Ovary (tissue), 9 donors: ENCODE results near the gene RNF175. TPM values are rescaled to one million over a fixed set of nuclear protein-coding genes. Genes with fewer than 3 reads are reported as not detected.

Experiments
- DNase-seq, 5 donors: peaks; one replicate each; pipeline ENCODE4 v3.0.0-alpha.2; 2019 to 2020
- H3K27ac ChIP-seq, 2 donors: fragments of 200-600 bp; one replicate each; pipeline versions ENCODE4 v1.5.1 to v1.8.0; 2019 to 2022
- H3K27me3 ChIP-seq: fragments of 200-600 bp; one replicate; pipeline ENCODE4 v1.8.0; 2022
- H3K36me3 ChIP-seq: fragments of 200-600 bp; sonication (generic); one replicate; pipeline ENCODE4 v1.5.1; 2019
- H3K4me1 ChIP-seq: one replicate; pipeline ENCODE4 v1.8.1; 2013; ENCODE audit warnings: mild to moderate bottlenecking, moderate library complexity; ENCODE audit not compliant: insufficient read depth
- H3K4me3 ChIP-seq: fragments of 200-600 bp; sonication (generic); one replicate; pipeline ENCODE4 v1.5.1; 2017
- H3K9me3 ChIP-seq, 2 donors: fragments of 200-600 bp in 1 of 2; sonication (generic) in 1 of 2; one replicate each; pipeline versions ENCODE4 v1.5.1 to v1.8.1; 2013 to 2019; ENCODE audit warnings: mild to moderate bottlenecking in 1 of 2, moderate library complexity in 1 of 2
- CTCF ChIP-seq, 3 donors: fragments of 450-650 bp in 2 of 3; fragments of 200-600 bp in 1 of 3; IDR thresholded peaks; one replicate each; pipeline versions ENCODE4 v1.5.1 to v1.8.0; 2016 to 2022; ENCODE audit warnings: antibody characterized with exemption in 3 of 3, mild to moderate bottlenecking in 1 of 3
- POLR2A ChIP-seq: fragments of 450-650 bp; IDR thresholded peaks from one replicate; pipeline ENCODE4 v1.6.1; 2017; ENCODE audit warnings: antibody characterized with exemption, mild to moderate bottlenecking, moderate library complexity
- WGBS, 3 donors: extraction: QIAGEN DNeasy Blood & Tissue Kit in 1 of 3; methylation state at CpG; one replicate each; pipeline versions ENCODE4 v1.1.5 to v1.1.7; 2013 to 2017; 5-methylcytosine and 5-hydroxymethylcytosine counted together
- intact Hi-C, 4 donors: fragments of 100-400 bp; cut with DNase I; formaldehyde crosslinking; loops; one replicate each; pipeline versions ENCODE4 v1.11.0 to v1.15.1; 2022 to 2023
- polyA plus RNA-seq, 2 donors: library from polyadenylated mRNA; stranded (reverse); fragments of 200-250 nt in 1 of 2; fragments of 350-450 nt in 1 of 2; fragmentation: Illumina TruSeq in 1 of 2; extraction: RNeasy Lipid Tissue Mini Kit (QIAGEN cat#74804) in 1 of 2; gene quantifications; one replicate each; pipeline ENCODE4 v1.2.3, GENCODE V29; 2013 to 2014
- total RNA-seq, 7 donors: library from RNA; depleted of rRNA in 2 of 7; stranded (reverse); fragments of >200 nt in 2 of 7; fragmentation: NEBNext Ultra II Directional in 3 of 7; extraction: Animal tissue kit (Norgen Biotek cat#: 25700) in 3 of 7; gene quantifications; one replicate each; pipeline versions ENCODE4 v1.1.0 to v1.2.4, GENCODE V29; 2016 to 2023
- donor health status: DM: no; HTN: no; CAD: no; lungs with moderate emphysema.
- donor health status: DM: no; HTN: no; CAD: no.
- donor health status: Bipolar disorder and iron deficiency.
- donor health status: DM: yes; HTN: yes; CAD: no.
- donor health status: DM: no; HTN: no; CAD: no.
- donor health status: DM: yes; HTN: yes; CAD: no.

RNF175 gene
- total and polyA plus RNA-seq, 9 donors: 0.07 to 0.20 TPM; not detected in 7

GRCh38 chr4:153661908-153662307 lies 97.9 kb downstream of the RNF175 start:
- no peak overlapping the region for H3K27ac ChIP-seq

GRCh38 chr4:153661215-153661822 lies 98.5 kb downstream of the RNF175 start:
- intact Hi-C loops: no loop called here
- H3K36me3 ChIP-seq: no peaks in the 10 kb centered on the region
- H3K9me3 ChIP-seq: no peaks in the 10 kb centered on the region
- H3K4me3 ChIP-seq: no peak overlapping the region
- no peaks in the 10 kb centered on the region for H3K27me3 ChIP-seq
- DNase-seq: no peak
- TF ChIP-seq CTCF (IDR thresholded peaks at IDR 0.05) (no peak), POLR2A (no peak)
- no peak overlapping the region for H3K27ac ChIP-seq
- WGBS, 3 donors: 78 to 87% (median 79%) methylated on average over 6 of the region's 6 CpGs
- no peaks in the 10 kb centered on the region for H3K4me1 ChIP-seq

More at GRCh38 chr4:153661908-153662307, 97.9 kb downstream of the RNF175 start:
- 90 to 98% (median 90%) methylated on average over 1 of the region's 1 CpG for WGBS, 3 donors
- H3K27me3 ChIP-seq: no peaks in the 10 kb centered on the region
- no peaks in the 10 kb centered on the region for H3K36me3 ChIP-seq
- intact Hi-C loops: no loop called here
- no peak for TF ChIP-seq POLR2A
- no peaks in the 10 kb centered on the region for H3K4me1 ChIP-seq
- no peaks in the 10 kb centered on the region for H3K9me3 ChIP-seq
- H3K4me3 ChIP-seq: no peak overlapping the region
- no peak for DNase-seq

Other genes starting within 250 kb of the RNF175 start
- gene TLR2, start 75.7 kb downstream of the RNF175 start, total RNA-seq: 10 to 100 TPM in 4 of 7 donors, 1 to 10 TPM in 3; 3.2 to 17.9 (median 10.4) TPM
- gene TLR2, start 75.7 kb downstream of the RNF175 start, polyA plus RNA-seq: 1 to 10 TPM; 2.0 to 7.9 TPM
- 10 to 100 TPM in 2 of 7 donors, 1 to 10 TPM in 2, not detected in 3; 1.1 to 15.4 (median 11.7) TPM for gene SFRP2, start 29.1 kb upstream of the RNF175 start, total RNA-seq
- gene SFRP2, start 29.1 kb upstream of the RNF175 start, polyA plus RNA-seq: 10 to 100 TPM in 1 of 2 donors, under 1 TPM in 1; 0.63 to 96.2 TPM